Stimulated activated CD4-positive, alpha-beta T cell treated with anti-CD3 and anti-CD28 coated beads, Interleukin-12 subunit alpha, Interleukin-12 subunit beta, amount 100 ng/mL, for 4 hours (primary cell): ENCODE data around the gene CLIP1.
A peak's percentile ranks its signal among the peaks of the same experiment; 100 is the strongest.
"Not testable (repeated sequence)": the region's sequence is repeated elsewhere in the genome, so short reads cannot be mapped to it uniquely, and the experiment has no call there.

Source experiments
- DNase-seq: peaks from one replicate; pipeline ENCODE4 v3.0.0-alpha.2; 2020

The CLIP1 gene

DNA sequence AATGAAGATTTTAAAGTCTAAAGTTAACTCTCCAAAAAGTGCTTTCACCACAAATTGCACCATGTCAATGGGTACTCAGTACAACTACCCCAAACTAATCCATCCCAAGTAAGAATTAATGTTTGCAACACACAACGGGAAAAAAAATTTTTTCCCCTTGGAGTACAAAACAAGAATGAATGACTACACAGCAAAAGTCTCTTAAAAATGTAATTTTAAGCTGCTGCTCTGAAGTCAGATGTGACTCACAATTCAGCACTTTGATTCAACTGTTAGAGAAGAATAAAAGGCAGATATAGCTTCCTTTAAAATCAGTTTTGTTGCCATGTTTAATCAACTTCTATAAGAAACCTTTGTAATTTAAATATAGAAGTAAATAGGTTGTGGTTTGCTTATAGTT is 113.7 kb downstream of the CLIP1 start:
- DNase-seq, result no peak

DNA sequence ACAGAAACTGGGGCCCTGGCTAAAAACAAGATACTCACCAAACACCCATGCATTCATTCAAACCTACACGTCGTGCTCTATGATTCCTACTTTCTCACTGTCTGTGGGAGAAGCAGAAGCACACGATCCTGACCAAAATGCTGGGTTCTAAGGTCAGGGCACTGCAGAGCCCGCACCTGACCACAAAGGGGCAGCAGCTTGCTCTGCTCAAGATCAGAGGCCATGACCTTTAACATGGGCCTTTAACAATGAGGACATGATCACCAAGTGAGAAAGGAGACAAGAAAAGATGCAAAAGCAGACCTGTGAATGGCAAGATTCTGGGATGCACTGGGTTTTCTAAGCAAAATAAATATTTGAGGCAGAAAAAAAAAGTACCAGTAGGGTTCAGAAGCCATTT is 116.1 kb downstream of the CLIP1 start:
- no peak for DNase-seq

DNA sequence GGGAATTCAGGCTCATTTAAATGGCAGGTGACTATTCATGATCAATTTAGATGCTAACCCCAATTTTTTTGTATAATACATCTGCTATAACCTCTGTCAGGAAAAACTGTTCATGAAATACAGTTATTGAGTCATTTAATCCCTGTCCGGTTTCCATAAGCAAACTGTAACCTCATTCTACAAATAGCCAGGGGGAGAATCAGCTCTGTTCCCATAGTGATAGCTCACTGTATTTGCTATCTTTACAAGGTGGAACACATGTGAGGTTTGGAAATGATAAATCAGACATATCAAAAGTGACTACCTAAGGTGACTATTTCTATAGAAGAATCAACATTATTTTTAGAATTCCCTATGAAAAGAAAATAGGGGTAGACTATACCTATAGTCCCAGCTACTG is 117.5 kb downstream of the CLIP1 start:
- no peak for DNase-seq

DNA sequence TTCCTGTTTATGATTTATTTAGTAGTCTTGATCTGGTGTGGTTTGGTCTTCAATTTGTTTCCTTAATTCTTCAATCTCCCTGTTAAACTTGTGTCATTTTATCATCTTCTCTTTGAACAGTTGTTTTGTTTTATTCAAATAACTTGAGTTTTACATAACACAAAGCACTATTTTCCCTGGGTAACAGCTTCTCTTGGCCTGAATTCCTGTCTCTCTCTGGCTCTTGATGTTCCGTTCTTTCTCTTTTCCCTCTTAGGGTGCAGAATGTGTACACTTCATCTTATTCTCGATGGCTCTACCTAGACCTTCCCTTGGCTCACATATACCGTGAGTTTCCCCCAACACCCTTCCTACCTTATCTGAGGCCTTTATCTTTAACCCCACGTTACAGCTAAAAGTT is 119.4 kb downstream of the CLIP1 start:
- DNase-seq, result no peak

DNA sequence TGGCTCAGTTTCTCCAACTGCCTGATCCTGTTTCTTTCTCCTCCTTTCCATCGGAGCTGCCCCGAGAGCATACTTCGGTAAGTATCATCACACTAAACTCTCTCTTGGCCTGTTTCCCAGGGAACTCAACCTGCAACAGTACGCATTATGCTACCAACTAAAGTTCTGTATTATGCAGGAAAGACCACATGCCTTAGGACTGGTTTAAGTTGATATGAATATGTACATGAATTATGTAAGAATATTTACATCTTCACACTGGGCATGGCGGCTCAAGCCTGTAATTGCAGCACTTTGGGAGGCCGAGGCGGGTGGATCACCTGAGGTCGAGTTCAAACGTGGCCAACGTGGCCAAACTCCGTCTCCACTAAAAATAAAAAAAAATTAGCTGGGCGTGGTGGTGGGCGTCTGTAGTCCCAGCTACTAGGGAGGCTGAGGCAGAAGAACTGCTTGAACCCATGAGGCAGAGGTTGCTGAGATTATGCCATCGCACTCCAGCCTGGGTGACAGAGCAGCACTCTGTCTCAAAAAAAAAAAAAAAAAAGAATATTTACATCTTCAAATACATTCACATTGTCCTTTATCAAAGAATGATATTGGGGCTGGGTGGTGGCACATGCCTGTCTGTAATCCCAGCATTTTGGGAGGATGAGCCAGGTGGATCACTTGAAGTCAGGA is 124.3 kb downstream of the CLIP1 start:
- no peak for DNase-seq

DNA sequence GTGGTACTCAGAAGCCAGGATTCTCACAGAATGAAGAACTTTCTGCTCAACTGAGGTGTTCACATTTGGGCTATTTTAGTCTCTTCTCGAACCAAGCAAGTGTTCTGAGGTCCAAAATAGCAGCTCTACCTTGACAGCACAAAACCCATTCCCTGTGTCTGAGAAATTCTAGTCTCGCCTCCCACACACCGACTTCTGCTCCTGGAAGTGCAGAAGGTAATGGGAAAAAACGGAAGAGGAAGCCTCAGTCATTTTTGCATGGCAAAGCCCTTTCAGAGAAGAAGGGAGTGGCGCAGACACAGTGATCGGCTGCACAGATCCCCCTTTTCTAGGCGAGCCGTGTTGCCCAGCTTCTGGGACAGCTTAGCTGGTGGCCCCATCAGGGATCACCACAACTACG is 125.0 kb downstream of the CLIP1 start:
- DNase-seq, result no peak

DNA sequence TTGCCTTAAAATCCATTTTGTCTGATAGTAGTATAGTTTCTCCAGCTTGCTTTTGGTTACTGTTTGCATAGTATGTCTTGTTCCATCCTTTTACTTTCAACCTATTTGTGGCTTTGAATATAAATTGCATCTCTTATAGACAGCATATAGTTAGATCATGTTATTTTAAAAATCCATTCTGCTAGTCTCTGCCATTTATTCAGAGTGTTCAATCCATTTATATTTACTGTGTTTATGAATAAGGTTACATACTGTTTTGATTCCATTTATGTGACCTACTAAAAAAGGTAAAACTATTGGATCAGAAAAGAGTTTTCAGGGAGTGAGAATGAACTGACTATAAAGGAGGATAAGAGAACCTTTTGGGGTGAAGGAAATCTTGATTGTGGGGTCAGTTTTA is 126.6 kb downstream of the CLIP1 start:
- DNase-seq, result no peak

DNA sequence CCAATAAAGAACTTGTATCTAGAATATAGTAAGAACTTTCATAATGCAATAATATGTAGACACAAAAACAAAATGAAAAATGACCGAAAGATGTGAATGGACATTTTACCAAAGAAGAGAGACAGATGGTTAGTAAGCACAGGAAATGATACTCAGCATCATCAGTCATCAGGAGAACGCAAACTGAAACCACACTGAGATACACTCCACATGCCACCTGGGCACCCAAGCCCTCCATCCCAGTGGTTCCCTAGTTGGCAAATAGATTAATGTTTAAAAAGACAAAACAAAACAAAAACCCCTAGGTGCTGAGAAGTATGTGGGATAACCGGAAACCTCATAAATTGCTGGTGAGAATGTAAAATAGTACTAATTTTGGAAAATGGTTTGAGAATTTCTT is 129.4 kb downstream of the CLIP1 start:
- no peak for DNase-seq

DNA sequence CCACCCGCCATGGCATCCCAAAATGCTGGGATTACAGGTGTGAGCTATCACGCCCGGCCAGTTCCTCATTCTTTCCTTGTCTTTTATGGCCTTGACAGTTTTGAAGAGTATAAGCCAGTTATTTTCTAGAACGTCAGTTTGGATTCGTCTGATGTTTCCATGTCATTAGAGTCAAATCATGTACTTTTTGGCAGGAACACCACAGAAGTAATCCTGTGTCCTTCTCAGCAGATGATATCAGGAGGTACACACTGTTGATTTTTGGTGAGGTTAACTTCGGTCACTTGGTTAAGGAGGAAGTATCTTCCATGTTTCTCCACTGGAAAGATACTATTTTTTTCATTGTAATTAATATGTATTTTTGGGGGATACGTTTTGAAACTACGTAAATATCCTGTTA is 131.0 kb downstream of the CLIP1 start:
- DNase-seq, result no peak

DNA sequence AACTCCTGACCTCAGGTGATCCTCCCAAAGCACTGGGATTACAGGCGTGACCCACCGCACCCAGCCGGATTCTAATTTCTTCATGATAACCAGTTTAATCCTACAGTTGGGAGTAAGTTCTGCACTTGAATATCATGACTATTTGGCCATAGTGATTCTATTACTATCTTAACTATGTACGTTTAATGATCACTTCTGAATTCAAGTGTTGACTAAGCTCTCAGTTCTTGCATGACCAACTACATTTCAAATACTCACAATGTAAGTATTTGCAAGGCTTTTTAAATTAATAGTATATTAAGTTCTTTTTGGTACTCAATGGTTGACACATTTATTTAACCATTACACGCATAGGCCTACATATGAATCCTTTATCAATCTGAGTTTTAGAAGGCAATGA is 138.8 kb downstream of the CLIP1 start:
- no peak for DNase-seq

DNA sequence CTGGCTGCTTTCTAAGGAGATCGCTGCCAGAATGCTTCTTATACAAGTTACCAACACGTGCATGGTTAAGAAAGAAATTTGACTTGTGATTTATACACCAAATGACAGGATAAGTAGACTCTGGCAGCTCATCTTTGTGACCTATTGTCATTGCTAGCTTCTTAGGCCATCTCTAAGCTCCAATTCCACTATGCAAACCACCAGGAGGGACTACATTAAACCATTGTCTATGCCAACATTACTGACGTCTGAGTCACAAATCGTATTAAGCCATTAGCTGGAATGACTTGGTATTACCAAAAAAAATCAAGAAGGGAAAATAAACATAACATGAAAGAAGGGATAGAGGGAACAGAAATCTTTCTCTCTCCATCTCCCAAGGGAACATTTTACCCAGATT is 140.4 kb downstream of the CLIP1 start:
- no peak for DNase-seq

DNA sequence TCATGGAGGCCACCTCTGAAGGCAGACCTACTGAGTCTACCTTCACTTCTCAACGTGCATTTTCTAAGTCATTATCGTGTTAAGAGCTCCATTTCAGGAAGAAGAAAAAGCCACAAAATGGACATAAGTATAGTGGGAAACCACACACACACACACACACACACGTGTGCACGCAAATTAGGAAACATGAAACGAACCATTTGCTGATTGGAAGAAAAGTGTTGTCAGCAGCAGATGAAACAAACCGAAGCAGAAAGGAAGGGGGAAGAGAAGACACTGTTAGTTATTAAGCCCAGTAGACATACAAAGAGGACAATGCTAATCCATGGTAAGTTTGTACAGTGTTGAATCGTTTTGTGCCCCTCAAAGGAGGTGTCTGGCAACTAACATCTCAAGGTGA is 146.2 kb downstream of the CLIP1 start:
- no peak for DNase-seq

DNA sequence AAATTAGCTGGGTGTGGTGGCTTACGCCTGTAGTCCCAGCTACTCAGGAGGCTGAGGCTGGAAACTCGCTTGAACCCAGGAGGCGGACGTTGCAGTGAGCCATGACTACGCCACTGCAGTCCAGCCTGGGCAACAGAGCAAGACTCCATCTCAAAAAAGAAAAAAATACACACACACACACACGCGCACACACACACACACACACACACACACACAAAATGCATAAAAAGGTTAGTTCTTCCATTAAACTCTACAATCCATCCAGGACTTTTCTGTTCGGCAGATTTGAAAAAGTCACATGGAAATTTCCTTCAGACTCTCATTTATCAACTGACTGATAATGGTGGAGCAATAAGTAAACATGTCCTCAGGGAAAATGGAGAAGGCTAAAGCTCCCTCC is 147.0 kb downstream of the CLIP1 start:
- DNase-seq, result no peak

DNA sequence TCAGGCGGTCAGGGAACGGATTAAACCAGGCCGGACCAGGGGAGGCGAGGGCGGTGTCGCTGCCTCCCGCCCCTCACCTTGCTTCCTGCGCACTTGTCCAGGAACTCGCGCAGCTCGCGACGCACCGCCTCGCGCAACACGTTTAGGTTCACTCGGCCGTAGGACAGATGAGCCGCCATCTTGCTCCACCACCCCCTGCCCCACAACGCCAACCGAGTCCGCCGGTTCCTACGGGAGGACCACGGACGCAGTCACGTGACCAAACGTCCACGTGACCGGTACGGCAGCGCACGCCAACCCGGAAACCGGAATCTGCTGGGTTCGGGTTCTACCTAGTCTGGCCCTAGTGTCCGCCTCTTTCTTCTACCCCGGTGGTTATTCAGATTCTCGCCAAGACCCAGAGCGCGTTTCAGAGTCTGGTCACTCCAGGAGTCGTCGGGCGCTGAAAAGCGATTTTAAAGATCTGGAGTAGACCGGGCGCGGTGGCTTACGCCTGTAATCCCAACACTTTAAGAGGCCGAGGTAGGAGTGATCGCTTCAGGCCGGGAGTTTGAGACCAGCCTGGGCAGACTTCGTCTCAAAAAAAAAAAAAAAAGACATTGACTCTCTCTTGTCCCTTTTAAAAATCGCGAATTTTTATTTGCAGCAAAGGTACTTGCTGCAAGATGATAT is 156.1 kb downstream of the CLIP1 start, which contains the start of gene VPS33A:
VPS33A (minus strand) TSS at position 265 of the 672 bp plus-strand sequence; CDS start at position 179, 86 bp downstream.
- peak; percentile 94 for DNase-seq

DNA sequence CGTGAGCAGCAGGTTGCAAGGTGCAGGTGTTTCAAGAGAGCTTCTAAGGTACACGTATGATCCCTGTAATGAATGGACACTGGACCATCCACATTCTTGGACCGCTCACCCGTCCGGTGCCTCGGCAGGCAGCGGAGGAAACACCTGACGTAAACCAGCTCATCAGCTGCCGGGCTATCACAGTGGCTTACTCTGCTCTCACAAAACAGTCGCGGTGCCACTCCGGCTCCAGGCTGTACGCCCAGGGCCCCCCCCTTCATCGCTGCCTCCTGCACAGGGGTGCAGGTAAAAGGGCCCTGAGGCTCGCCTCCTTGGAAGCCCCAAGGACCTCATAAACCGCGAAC is 156.6 kb downstream of the CLIP1 start:
- DNase-seq, result no peak

DNA sequence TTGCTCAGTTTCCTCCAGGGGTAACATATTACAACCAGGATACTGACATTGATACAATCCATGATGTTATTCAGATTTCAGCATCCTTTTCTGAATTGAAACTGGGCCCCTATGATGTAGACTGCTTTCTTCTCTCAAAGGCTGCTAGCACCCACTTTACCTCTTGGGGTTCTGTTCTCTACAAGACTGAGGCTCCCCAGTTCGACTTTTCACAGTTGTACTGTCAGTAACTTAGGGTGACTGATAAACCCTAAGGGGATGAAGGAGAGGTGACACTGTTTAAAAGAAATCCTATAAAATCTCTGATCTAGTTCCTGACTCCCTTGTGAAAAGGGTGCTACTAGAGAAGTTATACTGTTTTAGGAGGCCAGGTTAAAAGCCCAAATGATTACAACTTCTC is 157.0 kb downstream of the CLIP1 start:
- DNase-seq, result no peak

DNA sequence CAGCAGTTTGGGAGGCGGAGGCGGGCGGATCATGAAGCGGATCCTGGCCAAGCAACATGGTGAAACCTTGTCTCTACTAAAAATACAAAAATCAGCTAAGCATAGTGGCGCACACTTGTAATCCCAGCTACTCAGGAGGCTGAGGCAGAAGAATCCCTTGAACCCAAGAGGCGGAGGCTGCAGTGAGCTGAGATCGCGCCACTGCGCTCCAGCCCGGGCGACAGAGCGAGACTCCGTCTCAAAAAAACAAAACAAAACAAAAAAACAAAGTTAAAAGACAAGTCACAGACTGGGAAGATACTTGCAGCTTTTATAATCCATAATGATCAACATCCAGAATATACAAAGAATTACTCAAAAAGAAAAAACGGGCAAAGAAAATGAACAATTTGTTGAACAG is 161.7 kb downstream of the CLIP1 start:
- DNase-seq, result not testable (repeated sequence)

DNA sequence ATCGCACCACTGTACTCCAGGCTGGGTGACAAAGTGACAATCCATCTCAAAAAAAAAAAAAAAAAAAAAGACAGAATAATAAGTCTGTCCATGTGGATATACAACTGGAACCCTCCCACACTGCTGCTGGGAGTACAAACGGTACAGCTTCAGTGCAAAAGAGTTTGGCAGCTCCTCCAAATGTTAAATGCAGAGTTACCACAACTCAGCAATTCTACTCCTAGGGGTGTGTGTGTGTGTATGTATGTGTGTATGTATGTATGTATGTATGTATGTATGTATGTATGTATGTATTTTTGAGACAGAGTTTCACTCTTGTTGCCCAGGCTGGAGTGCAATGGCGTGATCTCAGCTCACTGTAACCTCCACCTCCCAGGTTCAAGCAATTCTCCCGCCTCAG is 163.5 kb downstream of the CLIP1 start:
- DNase-seq, result not testable (repeated sequence)

DNA sequence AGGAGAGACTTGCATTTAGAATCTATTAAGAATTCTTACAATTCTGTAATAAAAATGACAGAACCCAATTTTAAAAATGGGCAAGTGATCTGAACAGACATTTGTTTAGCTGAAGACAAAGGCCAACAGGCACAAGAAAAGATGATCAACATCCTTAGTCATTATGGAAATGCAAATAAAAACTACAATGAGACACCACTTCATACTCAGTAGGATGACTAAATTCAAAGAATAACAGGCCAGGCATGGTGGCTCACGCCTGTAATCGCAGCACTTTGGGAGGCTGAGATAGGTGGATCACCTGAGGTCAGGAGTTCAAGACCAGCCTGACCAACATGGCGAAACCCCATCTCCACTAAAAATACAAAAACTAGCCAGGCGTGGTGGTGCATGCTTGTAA is 164.0 kb downstream of the CLIP1 start:
- not testable (repeated sequence) for DNase-seq

DNA sequence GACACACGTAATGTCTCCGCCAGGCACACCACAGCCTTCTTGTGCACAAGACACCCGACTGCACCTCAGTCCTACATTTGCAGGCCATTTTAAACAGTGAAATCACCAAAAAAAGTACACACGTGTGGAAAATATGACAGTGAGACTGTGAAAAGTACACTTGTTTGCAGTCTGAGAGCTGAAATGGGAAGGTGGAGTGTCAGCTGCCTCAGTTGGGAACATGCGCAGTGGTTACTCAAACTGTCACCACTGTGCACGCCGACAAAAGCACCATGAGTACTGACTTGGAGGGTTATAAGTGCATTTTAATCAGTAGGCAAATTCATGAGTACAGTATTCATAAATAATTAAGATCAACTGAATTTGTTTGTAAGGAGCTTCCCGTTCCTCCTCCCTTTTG is 171.9 kb downstream of the CLIP1 start:
- no peak for DNase-seq

DNA sequence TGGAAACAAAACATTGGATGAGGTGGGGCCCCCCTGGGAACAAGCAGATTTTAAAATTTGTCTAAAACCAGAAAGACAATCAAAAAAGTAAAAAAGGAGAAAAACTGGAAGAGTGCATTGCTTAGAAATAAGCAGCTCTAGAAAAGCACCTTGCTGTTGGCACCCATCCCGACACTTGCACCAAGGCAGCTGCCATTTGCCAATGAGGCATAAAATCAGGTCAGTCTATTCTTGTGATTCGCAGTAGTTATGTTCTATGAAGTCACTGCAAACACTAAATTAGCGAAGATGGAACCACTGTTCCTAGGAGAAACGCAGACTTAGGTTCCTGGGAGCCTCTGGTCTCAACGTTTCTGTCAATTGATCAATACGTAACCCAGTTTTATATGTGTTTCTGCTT is 172.4 kb downstream of the CLIP1 start:
- DNase-seq, result no peak

DNA sequence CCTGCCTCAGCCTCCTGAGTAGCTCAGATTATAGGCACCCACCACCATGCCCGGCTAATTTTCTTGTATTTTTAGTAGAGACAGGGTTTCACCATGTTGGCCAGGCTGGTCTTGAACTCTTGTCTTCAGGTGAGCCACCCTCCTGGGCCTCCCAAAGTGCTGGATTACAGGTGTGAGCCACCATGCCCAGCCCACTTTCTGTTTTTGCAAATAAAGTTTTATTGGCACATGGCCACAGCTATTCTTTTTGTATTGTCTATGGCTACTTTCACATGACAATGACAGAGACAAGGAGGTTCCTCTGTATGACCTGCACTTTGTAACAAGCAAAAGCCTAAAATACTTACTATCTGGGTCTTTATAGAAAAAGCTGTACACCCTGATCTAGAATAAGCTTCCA is 176.9 kb downstream of the CLIP1 start:
- no peak for DNase-seq

DNA sequence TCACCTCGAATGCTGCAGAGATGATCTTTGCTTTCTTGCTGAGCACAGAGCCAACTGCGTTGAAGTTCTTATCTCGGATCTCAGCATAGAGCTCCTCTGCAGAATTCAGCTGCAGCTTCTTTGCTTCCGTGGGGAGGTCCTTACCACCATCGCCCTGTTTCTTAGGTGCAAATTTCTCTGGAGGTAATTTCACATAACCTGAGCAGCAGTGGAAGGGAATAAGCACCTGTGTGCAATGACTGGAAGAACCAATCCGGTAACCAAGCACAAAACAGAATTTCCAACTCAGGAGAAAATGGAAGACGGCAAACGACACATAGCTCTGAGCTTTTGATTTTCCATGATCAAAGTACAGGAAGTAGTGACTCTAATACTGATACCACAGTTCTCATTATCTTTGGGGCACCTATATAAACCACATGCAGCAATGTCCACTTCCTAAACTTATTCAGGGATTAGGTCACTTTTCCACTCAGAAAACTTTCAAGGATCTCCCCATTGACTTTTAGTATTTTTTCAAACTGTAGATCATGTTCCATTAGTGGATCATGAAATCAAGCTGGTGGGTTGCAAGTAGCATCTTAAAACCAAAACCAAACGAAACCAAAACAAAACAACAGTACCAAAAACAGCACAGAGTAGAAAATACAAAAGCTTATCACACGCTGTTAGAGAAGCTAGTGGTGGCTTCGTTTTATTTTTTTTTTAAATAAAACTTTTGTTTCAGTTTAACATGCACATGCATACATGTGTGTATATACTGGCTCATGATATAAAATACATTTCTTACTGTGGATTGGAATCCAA is 177.7 kb downstream of the CLIP1 start:
- DNase-seq, result no peak

DNA sequence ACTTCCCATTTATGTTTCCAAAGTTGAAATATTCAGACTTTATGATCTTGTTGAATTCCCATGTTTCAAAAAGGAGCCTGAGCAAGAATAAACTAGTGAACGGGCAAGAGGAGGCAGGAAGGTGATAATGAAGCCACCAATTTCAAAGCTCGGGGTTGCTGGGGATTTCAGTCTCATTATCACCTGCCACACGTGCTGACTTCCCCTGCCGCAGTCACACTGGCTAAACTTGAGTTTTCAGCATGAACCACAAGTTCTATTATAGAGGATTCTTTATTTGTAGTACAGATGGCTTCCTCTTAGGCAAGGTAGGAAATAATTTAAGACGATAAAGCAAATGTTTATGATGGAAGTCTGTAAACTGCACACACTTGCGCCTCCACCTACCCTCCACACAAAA is 178.5 kb downstream of the CLIP1 start:
- no peak for DNase-seq
